Activated T-cell treated with anti-CD3 and anti-CD28 coated beads for 1 hour (primary cell): ENCODE measurements around the gene RNU6-1.

ENCODE experiments used
- DNase-seq: peaks from one replicate; pipeline ENCODE4 v3.0.0-alpha.2; 2020; ENCODE audit warnings: low read depth

RNU6-1 gene

GRCh38 chr15:67801142-67801541 is 38.7 kb downstream of the RNU6-1 start:
- DNase-seq = no peak

- DNase-seq = no peak
Measured at GRCh38 chr15:67799801-67800205, 40.0 kb downstream of the RNU6-1 start.

DNA sequence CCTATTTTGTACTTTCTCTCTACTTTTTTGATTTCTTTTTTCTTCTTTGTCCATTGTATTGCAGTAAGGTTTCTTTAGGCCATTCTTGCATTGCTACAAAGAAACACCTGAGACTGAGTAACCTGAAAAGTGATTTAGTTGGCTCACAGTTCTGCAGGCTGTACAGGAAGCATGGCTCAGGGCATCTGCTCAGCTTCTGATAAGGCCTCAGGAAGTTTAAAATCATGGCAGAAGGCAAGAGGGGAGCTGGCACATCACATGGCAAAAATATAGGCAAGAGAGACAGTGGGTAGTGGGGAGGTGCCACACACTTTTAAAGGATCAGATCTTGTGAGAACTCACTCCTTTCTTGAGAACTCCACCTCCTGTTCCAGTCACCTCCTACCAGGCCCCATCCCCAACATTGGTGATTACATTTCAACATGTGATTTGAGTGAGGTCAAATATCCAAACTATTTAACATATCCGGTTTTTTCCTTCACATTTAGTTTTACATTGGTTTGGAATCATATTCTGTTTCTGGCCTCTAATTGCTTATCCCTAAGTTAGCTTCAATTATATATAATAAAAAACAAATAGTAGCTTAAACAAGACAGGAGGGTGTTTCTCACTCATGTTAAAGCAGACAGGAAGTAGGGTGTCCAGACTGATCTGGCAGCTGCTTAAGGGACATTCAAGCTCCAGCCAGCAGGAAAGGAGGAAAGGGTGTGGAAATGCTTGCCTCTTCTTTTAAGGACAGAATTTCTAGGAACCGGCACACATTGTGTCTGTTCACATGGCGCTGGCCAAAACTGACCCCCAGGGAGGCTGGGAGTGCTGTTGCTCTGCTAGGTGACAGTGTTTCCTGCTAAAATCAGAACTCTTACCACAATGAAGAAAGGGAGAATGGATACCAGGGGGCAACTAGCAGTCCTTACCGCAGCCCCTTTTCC is 43.4 kb downstream of the RNU6-1 start:
- DNase-seq = no peak

DNA sequence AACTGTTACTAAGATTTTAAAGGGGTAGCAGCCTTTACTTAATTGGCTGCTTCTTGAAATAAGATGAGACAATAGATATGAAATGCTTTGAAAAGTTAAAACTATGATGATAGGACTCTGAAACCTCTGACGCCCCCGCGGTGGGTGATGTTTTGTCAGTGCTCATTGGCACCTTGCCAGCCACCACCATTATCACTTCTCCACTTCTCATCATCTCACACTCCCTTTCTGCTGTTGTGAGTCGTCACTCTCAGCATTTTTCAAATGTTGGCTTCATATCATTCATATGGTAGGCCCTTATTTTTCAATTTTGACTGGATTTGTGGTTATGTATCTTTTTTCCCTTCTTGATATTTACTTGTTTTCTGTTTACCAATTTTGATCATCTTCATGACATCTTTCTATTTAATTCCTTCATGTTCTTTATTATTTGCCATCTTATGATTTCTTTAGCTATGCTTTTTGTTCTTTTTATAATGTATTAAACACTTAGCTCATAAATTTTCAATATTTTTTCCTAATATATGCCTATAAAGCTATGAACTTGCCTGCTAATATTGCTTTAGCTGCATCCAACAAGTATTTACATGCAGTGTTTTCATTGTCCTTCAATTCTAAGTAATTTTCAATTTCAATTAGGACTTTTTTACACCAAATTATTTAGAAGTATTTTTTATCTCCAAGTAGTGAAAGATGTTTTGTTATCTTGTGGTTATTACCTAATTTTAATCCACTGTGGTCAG is 44.8 kb downstream of the RNU6-1 start:
- DNase-seq = no peak

GRCh38 chr15:67792250-67792942 is 47.4 kb downstream of the RNU6-1 start:
- no peak for DNase-seq

GRCh38 chr15:67790610-67791319 is 49.1 kb downstream of the RNU6-1 start:
- no peak for DNase-seq
